ENCODE measurements around the gene WASHC2A. TPM values are rescaled to one million over a fixed set of nuclear protein-coding genes. Genes with fewer than 3 reads are reported as not detected.
"Not testable (repeated sequence)": the region's sequence is repeated elsewhere in the genome, so short reads cannot be mapped to it uniquely, and the experiment has no call there.

The WASHC2A gene
- total and polyA plus RNA-seq, 7 donors = 10.9 to 24.7 (median 16.6) TPM

GRCh38 chr10:50075544-50075943 lies 7.8 kb downstream of the WASHC2A start:
- intact Hi-C loops (cut with DNase I); DNase-seq; H3K9me3 ChIP-seq; H3K4me1 ChIP-seq; ATAC-seq; H3K27ac ChIP-seq; H3K27me3 ChIP-seq (ENCODE audit: insufficient read depth in 3 of 3, low read length in 2 of 3); H3K4me3 ChIP-seq: not testable (repeated sequence)
- 21 to 65% (median 62%) methylated on average over 1 to 2 of the region's 2 CpGs for WGBS, 3 donors
- H3K36me3 ChIP-seq (ENCODE audit: insufficient read depth in 1 of 2, low read depth in 1 of 2) = peaks cover 0 to 26% of the 10 kb centered on the region in 2 donors

GRCh38 chr10:50091304-50091703 lies 23.6 kb downstream of the WASHC2A start:
- H3K4me1 ChIP-seq; H3K27ac ChIP-seq; H3K4me3 ChIP-seq; H3K9me3 ChIP-seq; DNase-seq; H3K27me3 ChIP-seq (ENCODE audit: insufficient read depth in 3 of 3, low read length in 2 of 3); ATAC-seq; intact Hi-C loops (cut with DNase I): not testable (repeated sequence)
- 91 to 100% (median 95%) methylated on average over 3 to 7 of the region's 11 CpGs for WGBS, 3 donors
- H3K36me3 ChIP-seq (ENCODE audit: insufficient read depth in 1 of 2, low read depth in 1 of 2) = peaks cover 0 to 23% of the 10 kb centered on the region in 2 donors

GRCh38 chr10:50092928-50093327 lies 25.2 kb downstream of the WASHC2A start:
- H3K27me3 ChIP-seq (ENCODE audit: insufficient read depth in 3 of 3, low read length in 2 of 3); H3K27ac ChIP-seq; H3K4me1 ChIP-seq; ATAC-seq; H3K9me3 ChIP-seq; intact Hi-C loops (cut with DNase I); DNase-seq; H3K4me3 ChIP-seq: not testable (repeated sequence)
- no CpG with 5 or more reads among the region's 8 CpGs for WGBS, 3 donors
- H3K36me3 ChIP-seq (ENCODE audit: insufficient read depth in 1 of 2, low read depth in 1 of 2) = peaks cover 0 to 17% of the 10 kb centered on the region in 2 donors

- 86 to 100% (median 92%) methylated on average over 1 to 5 of the region's 5 CpGs for WGBS, 3 donors
- H3K36me3 ChIP-seq (ENCODE audit: insufficient read depth in 1 of 2, low read depth in 1 of 2) = peaks cover 0 to 22% of the 10 kb centered on the region in 2 donors
- intact Hi-C loops (cut with DNase I); H3K4me3 ChIP-seq; H3K9me3 ChIP-seq; ATAC-seq; H3K27ac ChIP-seq; DNase-seq; H3K4me1 ChIP-seq; H3K27me3 ChIP-seq (ENCODE audit: insufficient read depth in 3 of 3, low read length in 2 of 3): not testable (repeated sequence)
These were observed 26.9 kb downstream of the WASHC2A start for GRCh38 chr10:50094630-50095029.

GRCh38 chr10:50095402-50095801 lies 27.6 kb downstream of the WASHC2A start:
- H3K27me3 ChIP-seq (ENCODE audit: insufficient read depth in 3 of 3, low read length in 2 of 3); ATAC-seq; H3K27ac ChIP-seq; H3K4me3 ChIP-seq; H3K4me1 ChIP-seq; intact Hi-C loops (cut with DNase I); DNase-seq; H3K9me3 ChIP-seq: not testable (repeated sequence)
- H3K36me3 ChIP-seq (ENCODE audit: insufficient read depth in 1 of 2, low read depth in 1 of 2) = peaks cover 0 to 26% of the 10 kb centered on the region in 2 donors
- WGBS, 3 donors = 88 to 93% (median 89%) methylated on average over 7 of the region's 7 CpGs

GRCh38 chr10:50096722-50097121 lies 29.0 kb downstream of the WASHC2A start:
- H3K4me3 ChIP-seq; H3K27ac ChIP-seq; intact Hi-C loops (cut with DNase I); H3K9me3 ChIP-seq; DNase-seq; H3K27me3 ChIP-seq (ENCODE audit: insufficient read depth in 3 of 3, low read length in 2 of 3); H3K4me1 ChIP-seq: not testable (repeated sequence)
- peaks cover 0 to 31% of the 10 kb centered on the region in 2 donors for H3K36me3 ChIP-seq (ENCODE audit: insufficient read depth in 1 of 2, low read depth in 1 of 2)
- WGBS, 3 donors = 91% methylated on average over 1 of the region's 3 CpGs; no CpG with 5 or more reads in 1 of the 3 donors
- ATAC-seq = peak in 2 of 4 donors; percentile 52 to 54

- H3K4me3 ChIP-seq; ATAC-seq; H3K27me3 ChIP-seq (ENCODE audit: insufficient read depth in 3 of 3, low read length in 2 of 3); intact Hi-C loops (cut with DNase I); H3K27ac ChIP-seq; H3K4me1 ChIP-seq; DNase-seq; H3K9me3 ChIP-seq: not testable (repeated sequence)
- 63 to 70% (median 65%) methylated on average over 2 to 3 of the region's 3 CpGs for WGBS, 3 donors
- peaks cover 0 to 39% of the 10 kb centered on the region in 2 donors for H3K36me3 ChIP-seq (ENCODE audit: insufficient read depth in 1 of 2, low read depth in 1 of 2)
These were observed 30.9 kb downstream of the WASHC2A start for GRCh38 chr10:50098645-50099044.

GRCh38 chr10:50101139-50101582 lies 33.4 kb downstream of the WASHC2A start:
- H3K9me3 ChIP-seq; H3K4me1 ChIP-seq; intact Hi-C loops (cut with DNase I); H3K27ac ChIP-seq; ATAC-seq; DNase-seq; H3K4me3 ChIP-seq; H3K27me3 ChIP-seq (ENCODE audit: insufficient read depth in 3 of 3, low read length in 2 of 3): not testable (repeated sequence)
- WGBS, 3 donors = 87 to 89% (median 88%) methylated on average over 8 to 9 of the region's 9 CpGs
- H3K36me3 ChIP-seq (ENCODE audit: insufficient read depth in 1 of 2, low read depth in 1 of 2) = peaks cover 0 to 46% of the 10 kb centered on the region in 2 donors

GRCh38 chr10:50101747-50102146 lies 34.0 kb downstream of the WASHC2A start:
- ATAC-seq; H3K4me1 ChIP-seq; H3K4me3 ChIP-seq; intact Hi-C loops (cut with DNase I); DNase-seq; H3K27me3 ChIP-seq (ENCODE audit: insufficient read depth in 3 of 3, low read length in 2 of 3); H3K9me3 ChIP-seq; H3K27ac ChIP-seq: not testable (repeated sequence)
- WGBS, 3 donors = 83 to 98% (median 96%) methylated on average over 3 of the region's 3 CpGs
- peaks cover 0 to 46% of the 10 kb centered on the region in 2 donors for H3K36me3 ChIP-seq (ENCODE audit: insufficient read depth in 1 of 2, low read depth in 1 of 2)

- ATAC-seq; H3K4me3 ChIP-seq; DNase-seq; intact Hi-C loops (cut with DNase I); H3K4me1 ChIP-seq; H3K9me3 ChIP-seq; H3K27me3 ChIP-seq (ENCODE audit: insufficient read depth in 3 of 3, low read length in 2 of 3); H3K27ac ChIP-seq: not testable (repeated sequence)
- 78 to 93% (median 90%) methylated on average over 3 of the region's 5 CpGs for WGBS, 3 donors
- H3K36me3 ChIP-seq (ENCODE audit: insufficient read depth in 1 of 2, low read depth in 1 of 2) = peaks cover 0 to 46% of the 10 kb centered on the region in 2 donors
These were observed 34.5 kb downstream of the WASHC2A start for GRCh38 chr10:50102267-50102666.

GRCh38 chr10:50108999-50109698 lies 41.4 kb downstream of the WASHC2A start:
- intact Hi-C loops (cut with DNase I); DNase-seq; H3K27ac ChIP-seq; H3K4me3 ChIP-seq; H3K4me1 ChIP-seq; ATAC-seq; H3K27me3 ChIP-seq (ENCODE audit: insufficient read depth in 3 of 3, low read length in 2 of 3); H3K9me3 ChIP-seq: not testable (repeated sequence)
- peaks cover 0 to 17% of the 10 kb centered on the region in 2 donors for H3K36me3 ChIP-seq (ENCODE audit: insufficient read depth in 1 of 2, low read depth in 1 of 2)
- 88 to 91% (median 89%) methylated on average over 6 of the region's 7 CpGs for WGBS, 3 donors
